Measurements from ENCODE around the gene FER.

Gene FER

GRCh38 chr5:109152565-109152964 lies 404.9 kb downstream of the FER start:
- in situ Hi-C loops (cut with MboI; ENCODE audit: low sequenced_read_pairs, unreplicated experiment), result no loop called here
- TF ChIP-seq, protein P1, sequence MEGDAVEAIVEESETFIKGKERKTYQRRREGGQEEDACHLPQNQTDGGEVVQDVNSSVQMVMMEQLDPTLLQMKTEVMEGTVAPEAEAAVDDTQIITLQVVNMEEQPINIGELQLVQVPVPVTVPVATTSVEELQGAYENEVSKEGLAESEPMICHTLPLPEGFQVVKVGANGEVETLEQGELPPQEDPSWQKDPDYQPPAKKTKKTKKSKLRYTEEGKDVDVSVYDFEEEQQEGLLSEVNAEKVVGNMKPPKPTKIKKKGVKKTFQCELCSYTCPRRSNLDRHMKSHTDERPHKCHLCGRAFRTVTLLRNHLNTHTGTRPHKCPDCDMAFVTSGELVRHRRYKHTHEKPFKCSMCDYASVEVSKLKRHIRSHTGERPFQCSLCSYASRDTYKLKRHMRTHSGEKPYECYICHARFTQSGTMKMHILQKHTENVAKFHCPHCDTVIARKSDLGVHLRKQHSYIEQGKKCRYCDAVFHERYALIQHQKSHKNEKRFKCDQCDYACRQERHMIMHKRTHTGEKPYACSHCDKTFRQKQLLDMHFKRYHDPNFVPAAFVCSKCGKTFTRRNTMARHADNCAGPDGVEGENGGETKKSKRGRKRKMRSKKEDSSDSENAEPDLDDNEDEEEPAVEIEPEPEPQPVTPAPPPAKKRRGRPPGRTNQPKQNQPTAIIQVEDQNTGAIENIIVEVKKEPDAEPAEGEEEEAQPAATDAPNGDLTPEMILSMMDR (IDR thresholded peaks at IDR 0.05; ENCODE audit: borderline replicate concordance, control extremely low read depth, extremely low read depth, insufficient read depth, missing control alignments), result no peak
- no peak for DNase-seq (ENCODE audit: low spot score)

- TF ChIP-seq, protein P1 (IDR thresholded peaks at IDR 0.05; ENCODE audit: borderline replicate concordance, control extremely low read depth, extremely low read depth, insufficient read depth, missing control alignments), result no peak
- DNase-seq (ENCODE audit: low spot score), result no peak
- in situ Hi-C loops (cut with MboI; ENCODE audit: low sequenced_read_pairs, unreplicated experiment), result no loop called here
Measured at GRCh38 chr5:109155625-109156024, 407.9 kb downstream of the FER start.

DNA sequence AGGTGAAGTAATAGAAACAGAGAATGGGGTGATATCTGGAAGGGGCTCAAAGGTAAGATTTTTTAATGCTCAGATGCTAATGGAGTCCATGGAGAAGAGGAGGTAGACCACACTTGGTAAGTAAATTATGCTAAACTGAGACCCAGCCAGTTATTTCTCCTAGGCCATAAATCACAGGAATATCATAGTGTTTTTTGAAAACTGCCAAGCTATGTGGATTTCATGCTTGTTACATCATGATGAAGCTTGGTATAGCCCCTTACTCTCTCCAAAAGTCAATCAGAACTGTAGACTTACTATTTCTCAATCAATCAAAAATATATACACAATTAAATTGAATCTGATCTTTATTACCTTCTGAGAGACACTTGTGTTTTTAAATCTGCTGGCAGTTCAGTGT lies 409.2 kb downstream of the FER start:
- no peak for DNase-seq (ENCODE audit: low spot score)
- TF ChIP-seq, protein P1 (IDR thresholded peaks at IDR 0.05; ENCODE audit: borderline replicate concordance, control extremely low read depth, extremely low read depth, insufficient read depth, missing control alignments), result no peak
- in situ Hi-C loops (cut with MboI; ENCODE audit: low sequenced_read_pairs, unreplicated experiment), result no loop called here

DNA sequence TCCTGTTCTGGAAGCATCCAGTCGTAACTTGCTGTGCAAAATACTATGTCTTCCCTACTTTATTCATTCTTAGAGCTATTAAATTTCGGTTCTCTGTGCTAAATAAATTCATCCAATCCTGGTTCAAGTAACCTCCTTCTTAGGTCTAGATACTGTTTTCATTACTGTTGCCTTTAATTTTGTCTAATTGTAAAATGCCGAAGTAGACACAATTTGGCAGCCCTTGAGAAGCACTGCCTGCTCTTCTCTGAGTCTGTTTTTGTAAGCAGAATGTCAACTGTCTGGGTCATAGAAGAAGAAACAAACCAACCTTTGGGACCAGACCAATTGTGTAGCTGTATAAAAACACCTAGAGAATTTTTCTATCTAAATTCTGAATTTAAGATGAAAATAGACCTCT lies 412.8 kb downstream of the FER start:
- DNase-seq (ENCODE audit: low spot score), result no peak
- TF ChIP-seq, protein P1 (IDR thresholded peaks at IDR 0.05; ENCODE audit: borderline replicate concordance, control extremely low read depth, extremely low read depth, insufficient read depth, missing control alignments), result no peak
- in situ Hi-C loops (cut with MboI; ENCODE audit: low sequenced_read_pairs, unreplicated experiment), result no loop called here

GRCh38 chr5:109161914-109162683 lies 414.4 kb downstream of the FER start:
- in situ Hi-C loops (cut with MboI; ENCODE audit: low sequenced_read_pairs, unreplicated experiment), result no loop called here
- TF ChIP-seq, protein P1 (IDR thresholded peaks at IDR 0.05; ENCODE audit: borderline replicate concordance, control extremely low read depth, extremely low read depth, insufficient read depth, missing control alignments), result no peak
- DNase-seq (ENCODE audit: low spot score), result no peak

DNA sequence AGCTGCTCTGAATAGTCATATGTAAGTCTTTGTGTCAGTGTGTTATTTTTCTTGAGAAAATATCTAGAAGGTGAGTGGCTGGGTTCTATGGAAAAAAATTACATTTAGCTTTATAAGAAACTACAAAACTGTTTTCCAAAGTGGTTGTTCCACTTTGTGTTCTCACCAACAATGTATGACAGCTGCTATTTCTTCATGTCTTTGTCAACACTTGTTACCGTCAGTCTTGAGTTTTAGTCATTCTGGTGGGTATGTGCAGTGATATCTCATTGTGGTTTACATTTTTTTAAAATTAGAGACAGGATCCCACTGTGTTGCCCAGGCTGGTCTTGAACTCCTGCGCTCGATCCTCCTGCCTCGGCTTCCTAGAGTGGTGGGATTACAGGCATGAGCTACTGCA lies 415.6 kb downstream of the FER start:
- in situ Hi-C loops (cut with MboI; ENCODE audit: low sequenced_read_pairs, unreplicated experiment), result no loop called here
- no peak for DNase-seq (ENCODE audit: low spot score)
- TF ChIP-seq, protein P1 (IDR thresholded peaks at IDR 0.05; ENCODE audit: borderline replicate concordance, control extremely low read depth, extremely low read depth, insufficient read depth, missing control alignments), result no peak
